H1 (cell line): ENCODE data around the gene SSRP1. TPM values are rescaled to one million over a fixed set of nuclear protein-coding genes. Genes with fewer than 3 reads are reported as not detected.

Experiments
- CTCF ChIA-PET: fragments of 300-600 bp; sonication (Branson Sonifier 250); formaldehyde crosslinking; loops from one replicate; lab custom pipeline; 2021; ENCODE audit not compliant: partially characterized antibody; lab: Charles Lee
- POLR2A ChIA-PET: fragments of 300-600 bp; sonication (Branson Sonifier 250); formaldehyde crosslinking; loops from one replicate; lab custom pipeline; 2021; ENCODE audit warnings: inconsistent platforms; ENCODE audit not compliant: partially characterized antibody; lab: Charles Lee
- DNase-seq, 2 experiments: peaks; one replicate each; pipeline versions ENCODE4 v3.0.0 to v3.0.0-alpha.2; 2010 to 2022; ENCODE audit warnings: low spot score in 2 of 2, low read depth in 1 of 2, mixed read lengths in 1 of 2
- FAIRE-seq: peaks from 2 replicates; lab custom pipeline; 2011; peaks lifted over from hg19 to GRCh38; lab: Jason Lieb, UNC
- H2AFZ ChIP-seq: 2 replicates; pipeline ENCODE4 v1.8.1; 2012; ENCODE audit warnings: low read length, inconsistent platforms
- H2AK5ac ChIP-seq: 2 replicates; pipeline ENCODE4 v1.6.1; 2013; ENCODE audit warnings: low read depth, low read length
- H2BK120ac ChIP-seq: replicated peaks from 2 replicates; pipeline ENCODE3; 2013; ENCODE audit warnings: low read depth, low read length, inconsistent platforms
- H2BK12ac ChIP-seq: 2 replicates; pipeline ENCODE4 v1.6.1; 2013; ENCODE audit warnings: low read depth, low read length
- H2BK15ac ChIP-seq: 2 replicates; pipeline ENCODE4 v1.6.1; 2013; ENCODE audit warnings: low read length
- H2BK20ac ChIP-seq: 2 replicates; pipeline ENCODE4 v1.6.1; 2013; ENCODE audit warnings: low read length
- H2BK5ac ChIP-seq: 2 replicates; pipeline ENCODE4 v1.6.1; 2013; ENCODE audit warnings: low read depth, low read length
- H3K14ac ChIP-seq: 2 replicates; pipeline ENCODE4 v1.6.1; 2013; ENCODE audit warnings: inconsistent platforms; ENCODE audit not compliant: insufficient read length
- H3K18ac ChIP-seq: 2 replicates; pipeline ENCODE4 v1.6.1; 2013; ENCODE audit warnings: low read length; ENCODE audit errors: extremely low read depth
- H3K23ac ChIP-seq: 2 replicates; pipeline ENCODE4 v1.6.1; 2013; ENCODE audit warnings: inconsistent platforms; ENCODE audit not compliant: insufficient read length
- H3K23me2 ChIP-seq: 2 replicates; pipeline ENCODE4 v1.6.1; 2013; ENCODE audit warnings: low read depth, low read length
- H3K27ac ChIP-seq: 2 replicates; pipeline ENCODE4 v1.6.1; 2011; ENCODE audit warnings: low read depth, low read length, inconsistent platforms
- H3K27me3 ChIP-seq, 4 experiments: replicated peaks in 1 of 4; 1 replicate in 1 of 4; 2 replicates in 3 of 4; pipeline versions ENCODE4 v1.6.1 to v1.8.1; 2011 to 2013; ENCODE audit warnings: low read length in 3 of 4, mild to moderate bottlenecking in 3 of 4, inconsistent platforms in 2 of 4, mixed read lengths in 2 of 4, moderate library complexity in 1 of 4; ENCODE audit not compliant: control insufficient read depth in 3 of 4, insufficient read depth in 3 of 4; ENCODE audit errors: extremely low read depth in 1 of 4
- H3K36me3 ChIP-seq, 4 experiments: 2 replicates each; pipeline versions ENCODE4 v1.6.1 to v1.8.1; 2011 to 2013; ENCODE audit warnings: mild to moderate bottlenecking in 4 of 4, low read length in 3 of 4, moderate library complexity in 2 of 4, control low read depth in 1 of 4, inconsistent platforms in 1 of 4; ENCODE audit not compliant: insufficient read depth in 4 of 4, control insufficient read depth in 2 of 4
- H3K4ac ChIP-seq: replicated peaks from 2 replicates; pipeline ENCODE3; 2013; ENCODE audit warnings: low read length, low read depth, mixed read lengths, inconsistent platforms; ENCODE audit not compliant: insufficient read length
- H3K4me1 ChIP-seq, 4 experiments: replicated peaks in 1 of 4; 1 replicate in 1 of 4; 2 replicates in 3 of 4; pipeline versions ENCODE4 v1.6.1 to v1.8.1; 2011 to 2013; ENCODE audit warnings: low read length in 3 of 4, inconsistent platforms in 2 of 4, mixed read lengths in 1 of 4; ENCODE audit not compliant: insufficient read depth in 4 of 4, control insufficient read depth in 3 of 4
- H3K4me2 ChIP-seq, 2 experiments: 2 replicates each; pipeline versions ENCODE4 v1.6.1 to v1.8.1; 2011 to 2013; ENCODE audit warnings: low read depth in 2 of 2, low read length in 2 of 2, control low read depth in 1 of 2, inconsistent platforms in 1 of 2, mild to moderate bottlenecking in 1 of 2; ENCODE audit not compliant: insufficient read depth in 1 of 2
- H3K4me3 ChIP-seq, 4 experiments: fragments of 200-600, 300-600 bp in 1 of 4; sonication (generic), shearing (Covaris generic), sonication (Bioruptor Twin) in 1 of 4; 2 replicates each; pipeline versions ENCODE4 v1.5.1 to v1.8.1; 2011 to 2016; ENCODE audit warnings: low read length in 4 of 4, low read depth in 3 of 4, control low read depth in 2 of 4, inconsistent platforms in 2 of 4, mild to moderate bottlenecking in 2 of 4, mixed read lengths in 1 of 4, moderate library complexity in 1 of 4; ENCODE audit not compliant: insufficient read depth in 2 of 4; ENCODE audit errors: extremely low read depth in 1 of 4
- H3K56ac ChIP-seq: replicated peaks from 2 replicates; pipeline ENCODE3; 2013; ENCODE audit warnings: low read depth, mild to moderate bottlenecking, mixed read lengths, low read length, inconsistent platforms; ENCODE audit not compliant: insufficient read length
- H3K79me1 ChIP-seq: 2 replicates; pipeline ENCODE4 v1.6.1; 2013; ENCODE audit warnings: low read depth, low read length, control low read depth
- H3K79me2 ChIP-seq, 2 experiments: 2 replicates each; pipeline versions ENCODE4 v1.6.1 to v1.8.1; 2012 to 2013; ENCODE audit warnings: low read length in 2 of 2, mild to moderate bottlenecking in 2 of 2, inconsistent platforms in 1 of 2; ENCODE audit not compliant: insufficient read depth in 2 of 2, control insufficient read depth in 1 of 2
- H3K9ac ChIP-seq, 4 experiments: replicated peaks in 1 of 4; 1 replicate in 1 of 4; 2 replicates in 3 of 4; pipeline versions ENCODE4 v1.6.1 to v1.8.1; 2011 to 2013; ENCODE audit warnings: low read depth in 3 of 4, low read length in 3 of 4, control low read depth in 2 of 4, mild to moderate bottlenecking in 2 of 4, moderate library complexity in 2 of 4, inconsistent platforms in 1 of 4; ENCODE audit errors: extremely low read depth in 1 of 4
- H3K9me3 ChIP-seq, 2 experiments: 2 replicates each; pipeline versions ENCODE4 v1.6.1 to v1.8.1; 2012 to 2013; ENCODE audit warnings: mild to moderate bottlenecking in 2 of 2, moderate library complexity in 2 of 2, control low read depth in 1 of 2, inconsistent platforms in 1 of 2, low read depth in 1 of 2, low read length in 1 of 2, mixed read lengths in 1 of 2; ENCODE audit not compliant: insufficient read depth in 2 of 2
- H4K20me1 ChIP-seq, 2 experiments: replicated peaks in 1 of 2; 2 replicates each; pipeline versions ENCODE3 to v1.8.1; 2011 to 2013; ENCODE audit warnings: inconsistent platforms in 2 of 2, low read length in 2 of 2, mild to moderate bottlenecking in 1 of 2; ENCODE audit not compliant: insufficient read depth in 2 of 2, control insufficient read depth in 1 of 2
- H4K5ac ChIP-seq: 2 replicates; pipeline ENCODE4 v1.6.1; 2013; ENCODE audit warnings: low read length, low read depth, mixed read lengths, inconsistent platforms; ENCODE audit not compliant: insufficient read length
- H4K8ac ChIP-seq: 2 replicates; pipeline ENCODE4 v1.8.0; 2013; ENCODE audit warnings: mild to moderate bottlenecking, moderate library complexity, low read length, inconsistent platforms; ENCODE audit not compliant: insufficient read depth; ENCODE audit errors: extremely low read depth
- H4K91ac ChIP-seq: replicated peaks from 2 replicates; pipeline ENCODE3; 2013; ENCODE audit warnings: low read length, mixed read lengths, inconsistent platforms; ENCODE audit not compliant: insufficient read length
- CBX5 ChIP-seq: fragments of 300-800, 300-1000 bp; sonication (generic); IDR thresholded peaks from 2 replicates; pipeline ENCODE4 v1.7.1; 2016; ENCODE audit warnings: antibody characterized with exemption, low read length, low read depth
- CHD1 ChIP-seq: IDR thresholded peaks from 2 replicates; pipeline ENCODE4 v1.6.1; 2012; ENCODE audit warnings: low read depth, low read length, improper control_type of control experiment
- CREB1 ChIP-seq: IDR thresholded peaks from 2 replicates; pipeline ENCODE4 v1.6.1; 2012; ENCODE audit warnings: inconsistent platforms
- EGR1 ChIP-seq: IDR thresholded peaks from 2 replicates; pipeline ENCODE4 v1.6.1; 2011; ENCODE audit warnings: low read depth, low read length, borderline replicate concordance
- EP300 ChIP-seq, 2 experiments: IDR thresholded peaks; 1 replicate in 1 of 2; 2 replicates in 1 of 2; pipeline ENCODE4 v1.6.1; 2011 to 2012; ENCODE audit warnings: low read depth in 2 of 2, low read length in 2 of 2, mild to moderate bottlenecking in 2 of 2, borderline replicate concordance in 1 of 2, inconsistent platforms in 1 of 2, moderate library complexity in 1 of 2
- HDAC6 ChIP-seq: IDR thresholded peaks from one replicate; pipeline ENCODE4 v1.7.1; 2012; ENCODE audit warnings: low read depth, mild to moderate bottlenecking, inconsistent platforms, low read length, moderate library complexity
- JUN ChIP-seq: IDR thresholded peaks from 2 replicates; pipeline ENCODE4 v1.6.1; 2011; ENCODE audit warnings: low read depth, mild to moderate bottlenecking, improper control_type of control experiment, low read length
- RXRA ChIP-seq: IDR thresholded peaks from 2 replicates; pipeline ENCODE4 v1.6.1; 2011; ENCODE audit warnings: low read depth, mild to moderate bottlenecking, low read length, moderate library complexity; ENCODE audit not compliant: insufficient read depth
- SAP30 ChIP-seq: fragments of 300-600 bp; sonication (generic); IDR thresholded peaks from 2 replicates; pipeline ENCODE4 v1.7.1; 2012; ENCODE audit warnings: low read length, moderate library complexity, mild to moderate bottlenecking, inconsistent platforms; ENCODE audit not compliant: insufficient read depth, insufficient replicate concordance
- SP1 ChIP-seq: IDR thresholded peaks from 2 replicates; pipeline ENCODE4 v1.6.1; 2011; ENCODE audit warnings: low read depth, low read length
- WGBS, 2 experiments: shearing (Covaris generic) in 1 of 2; methylation state at CpG; one replicate each; pipeline versions ENCODE4 v1.1.6 to v1.1.7; 2013 to 2015; ENCODE audit warnings: low lambda C conversion rate in 2 of 2, mixed read lengths in 2 of 2, inconsistent platforms in 1 of 2, low coverage in 1 of 2, missing lambda C conversion rate in 1 of 2; ENCODE audit not compliant: insufficient replicate concordance in 2 of 2, insufficient coverage in 1 of 2, insufficient read length in 1 of 2; ENCODE audit errors: extremely low coverage in 1 of 2, missing lambda C conversion rate in 1 of 2; 5-methylcytosine and 5-hydroxymethylcytosine counted together
- polyA plus RNA-seq, 7 experiments: library from polyadenylated mRNA; depleted of rRNA in 3 of 7; stranded (reverse) in 5 of 7; unstranded in 2 of 7; fragments of >200 nt in 5 of 7; fragments of 200-250 nt in 2 of 7; gene quantifications; 1 replicate in 5 of 7; 2 replicates in 1 of 7; 4 replicates in 1 of 7; pipeline versions ENCODE4 v1.2.1 to v1.2.3, GENCODE V29; 2011 to 2013; ENCODE audit warnings: missing spikeins in 2 of 7, mixed read lengths in 2 of 7
- total RNA-seq: library from RNA; stranded (reverse); fragmentation: NEBNext Ultra II Directional; extraction: Animal tissue kit (Norgen Biotek cat#: 25700); gene quantifications from 2 replicates; pipeline ENCODE4 v1.2.1, GENCODE V29; 2021

The SSRP1 gene
- total and polyA plus RNA-seq, 2 of the 8 experiments (the other 6 are each of a cell fraction or from before 2014, with no cell fraction given) = 259 to 281 TPM

DNA sequence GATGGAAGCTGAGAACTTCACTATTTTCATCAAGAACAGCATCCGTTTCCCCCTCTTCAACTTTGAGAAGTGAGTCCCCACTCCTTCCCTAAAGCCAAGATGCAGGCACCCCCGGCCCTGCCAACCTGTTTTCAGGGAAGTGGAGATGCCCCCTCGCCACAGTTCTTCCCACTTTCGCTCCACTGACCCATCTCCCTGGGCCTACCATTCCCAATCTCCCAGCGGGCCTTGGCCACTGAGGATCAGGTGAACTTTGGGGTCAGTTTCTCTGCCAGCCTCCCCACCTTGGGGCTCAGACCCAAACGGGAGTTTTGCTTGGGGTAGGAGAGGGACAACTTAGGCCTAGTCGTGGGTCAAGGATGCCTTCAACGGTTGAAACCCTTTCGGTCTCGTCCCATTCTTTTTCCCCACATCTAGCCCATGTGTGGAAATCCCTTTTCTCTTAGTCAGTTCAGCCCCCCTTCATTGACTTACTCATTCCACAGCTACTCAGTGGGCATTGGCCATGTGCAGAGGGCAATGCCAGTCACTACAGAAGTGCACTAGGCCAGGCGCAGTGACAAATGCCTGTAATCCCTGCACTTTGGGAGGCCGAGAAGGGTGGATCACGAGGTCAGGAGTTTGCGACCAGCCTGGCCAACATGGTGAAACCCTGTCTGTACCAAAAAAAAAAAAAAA lies 13.1 kb upstream of the SSRP1 start:
- Histone ChIP-seq H3K4me1 (peaks cover 3 to 5% (median 4%) of the 10 kb centered on the region in 4 experiments; a peak in 6 of 7 replicates), H2BK5ac (no peak overlapping the region), H3K36me3 (no peaks in the 10 kb centered on the region), H4K91ac (no peak overlapping the region), H3K23ac (no peak overlapping the region)
- TF ChIP-seq CREB1 (no peak), SAP30 (no peak), SP1 (no peak), EGR1 (no peak), CBX5 (no peak), JUN (no peak), HDAC6 (no peak), EP300 (IDR thresholded peaks at IDR 0.05; ENCODE audit: borderline replicate concordance in 1 of 2, low read depth in 2 of 2, low read length in 2 of 2) (no peak), CHD1 (no peak), RXRA (no peak)
- TF ChIP-seq, all 59 proteins: peak for 0
- FAIRE-seq = no peak
- no peaks in the 10 kb centered on the region for H3K9me3 ChIP-seq
- H3K18ac ChIP-seq = no peak overlapping the region
- H4K8ac ChIP-seq = no peak overlapping the region
- CTCF ChIA-PET = interaction anchor here (0.6 to 2.1 kb wide), 16 partner anchors 9 to 471 kb away, joined by 3 to 9 read pairs (median 4); no protein-coding TSS in a partner anchor
- no peak overlapping the region for H3K9ac ChIP-seq
- 89% methylated on average over 14 of the region's 14 CpGs; no CpG with 5 or more reads in 1 of the 2 experiments for WGBS, 2 experiments
- H3K14ac ChIP-seq = no peak overlapping the region
- H3K27me3 ChIP-seq = peaks cover 0 to 6% (median 4%) of the 10 kb centered on the region in 4 experiments; a peak in 4 of 7 replicates
- no peaks in the 10 kb centered on the region for H4K20me1 ChIP-seq
- no peak overlapping the region for H2BK120ac ChIP-seq
- no peak overlapping the region for H3K27ac ChIP-seq
- no peak for DNase-seq
- no peak overlapping the region for H4K5ac ChIP-seq
- no peak overlapping the region; the same call in 1 of the 2 replicates for H2AK5ac ChIP-seq
- no peaks in the 10 kb centered on the region for H3K79me1 ChIP-seq
- H3K4ac ChIP-seq = no peak overlapping the region
- H3K4me2 ChIP-seq = peak overlapping the region in 1 of 2 experiments; percentile 42; a peak in 1 of 4 replicates
- H2BK15ac ChIP-seq = 0 out of 2 replicates have a peak overlapping the region, but pooled peaks have one; percentile 53
- POLR2A ChIA-PET = interaction anchor here (1.0 to 1.4 kb wide), 5 partner anchors 13 to 33 kb away, joined by 3 to 7 read pairs (median 3); partner anchors contain the start of genes SSRP1 and TNKS1BP1
- H3K79me2 ChIP-seq = no peaks in the 10 kb centered on the region
- peaks cover 3% of the 10 kb centered on the region for H3K23me2 ChIP-seq
- H2BK12ac ChIP-seq = peak overlapping the region; percentile 50; the same call in 1 of the 2 replicates
- H3K56ac ChIP-seq = no peak overlapping the region
- 0 out of 2 replicates have a peak overlapping the region, but pooled peaks have one; percentile 23 for H2BK20ac ChIP-seq
- no peak overlapping the region for H3K4me3 ChIP-seq
- H2AFZ ChIP-seq = no peak overlapping the region
